ENCODE results near the gene MAP3K7CL. TPM values are rescaled to one million over a fixed set of nuclear protein-coding genes. Genes with fewer than 3 reads are reported as not detected.

The MAP3K7CL gene
- total RNA-seq, 4 donors from 2014 or later, result 1.6 to 2.8 (median 1.9) TPM

DNA sequence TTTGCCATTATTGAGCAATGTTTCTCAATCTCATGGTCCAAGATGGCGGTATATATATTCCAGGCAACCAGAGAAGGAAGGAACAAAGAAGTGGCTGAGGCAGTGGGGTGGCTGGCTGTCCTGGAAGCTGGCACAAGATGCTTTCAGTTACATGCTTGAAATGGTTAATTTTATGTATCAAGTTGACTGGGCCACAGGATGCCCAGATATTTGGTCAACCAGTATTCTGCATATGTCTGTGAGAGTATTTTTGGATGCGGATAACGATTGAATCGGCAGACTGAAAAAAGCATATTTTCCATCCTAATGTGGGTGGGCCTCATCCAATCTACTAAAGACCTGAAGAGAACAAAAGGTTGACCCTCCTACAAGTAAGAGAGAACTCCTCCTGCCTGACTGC, 55.2 kb downstream of the MAP3K7CL start:
- 100% methylated on average over 4 of the region's 4 CpGs for WGBS
- DNase-seq (ENCODE audit: extremely low spot score), result no peak
- no peaks in the 10 kb centered on the region for H3K9me3 ChIP-seq
- H3K27ac ChIP-seq (replicated peaks in 1 of 4), result no peak overlapping the region
- H3K27me3 ChIP-seq, result no peaks in the 10 kb centered on the region
- TF ChIP-seq, protein P1, sequence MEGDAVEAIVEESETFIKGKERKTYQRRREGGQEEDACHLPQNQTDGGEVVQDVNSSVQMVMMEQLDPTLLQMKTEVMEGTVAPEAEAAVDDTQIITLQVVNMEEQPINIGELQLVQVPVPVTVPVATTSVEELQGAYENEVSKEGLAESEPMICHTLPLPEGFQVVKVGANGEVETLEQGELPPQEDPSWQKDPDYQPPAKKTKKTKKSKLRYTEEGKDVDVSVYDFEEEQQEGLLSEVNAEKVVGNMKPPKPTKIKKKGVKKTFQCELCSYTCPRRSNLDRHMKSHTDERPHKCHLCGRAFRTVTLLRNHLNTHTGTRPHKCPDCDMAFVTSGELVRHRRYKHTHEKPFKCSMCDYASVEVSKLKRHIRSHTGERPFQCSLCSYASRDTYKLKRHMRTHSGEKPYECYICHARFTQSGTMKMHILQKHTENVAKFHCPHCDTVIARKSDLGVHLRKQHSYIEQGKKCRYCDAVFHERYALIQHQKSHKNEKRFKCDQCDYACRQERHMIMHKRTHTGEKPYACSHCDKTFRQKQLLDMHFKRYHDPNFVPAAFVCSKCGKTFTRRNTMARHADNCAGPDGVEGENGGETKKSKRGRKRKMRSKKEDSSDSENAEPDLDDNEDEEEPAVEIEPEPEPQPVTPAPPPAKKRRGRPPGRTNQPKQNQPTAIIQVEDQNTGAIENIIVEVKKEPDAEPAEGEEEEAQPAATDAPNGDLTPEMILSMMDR (IDR thresholded peaks at IDR 0.05), result no peak
- TF ChIP-seq POLR2A (IDR thresholded peaks at IDR 0.05; ENCODE audit: low read depth) (no peak), EP300 (IDR thresholded peaks at IDR 0.05) (no peak), POLR2AphosphoS5 (IDR thresholded peaks at IDR 0.05) (no peak)
- H3K4me3 ChIP-seq, result no peak overlapping the region
- intact Hi-C loops (cut with DNase I), result no loop called here
- H3K36me3 ChIP-seq, result no peaks in the 10 kb centered on the region
- H3K4me1 ChIP-seq, result peaks cover 17 to 52% (median 43%) of the 10 kb centered on the region in 4 donors

DNA sequence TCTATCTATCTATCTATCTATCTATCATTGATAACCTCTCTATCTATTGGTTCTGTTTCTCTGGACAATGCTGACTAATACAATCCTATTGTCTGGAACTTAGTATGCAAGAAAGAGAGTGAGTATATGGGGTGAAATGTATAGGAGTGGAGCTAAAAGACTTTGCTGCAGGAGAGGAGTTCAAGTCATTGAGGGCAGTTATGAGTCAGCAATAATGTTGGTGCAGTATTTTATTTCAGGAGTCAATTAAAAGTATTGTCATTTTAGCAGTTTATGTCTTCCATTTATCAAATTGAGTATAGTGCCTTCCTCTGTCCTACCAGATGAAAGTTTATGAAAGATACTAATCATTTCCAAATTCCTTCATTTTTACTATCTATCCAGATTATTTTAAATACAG, 55.8 kb downstream of the MAP3K7CL start:
- Histone ChIP-seq H3K4me3 (no peak overlapping the region), H3K27ac (replicated peaks in 1 of 4) (no peak overlapping the region), H3K9me3 (no peaks in the 10 kb centered on the region), H3K36me3 (no peaks in the 10 kb centered on the region), H3K4me1 (peaks cover 16 to 52% (median 45%) of the 10 kb centered on the region in 4 donors), H3K27me3 (no peaks in the 10 kb centered on the region)
- no peak for DNase-seq (ENCODE audit: extremely low spot score)
- intact Hi-C loops (cut with DNase I), result no loop called here
- TF ChIP-seq EP300 (IDR thresholded peaks at IDR 0.05), result no peak
- TF ChIP-seq, protein P1 (IDR thresholded peaks at IDR 0.05), result no peak
- TF ChIP-seq POLR2AphosphoS5 (IDR thresholded peaks at IDR 0.05), result no peak
- no peak for TF ChIP-seq POLR2A (IDR thresholded peaks at IDR 0.05; ENCODE audit: low read depth)

DNA sequence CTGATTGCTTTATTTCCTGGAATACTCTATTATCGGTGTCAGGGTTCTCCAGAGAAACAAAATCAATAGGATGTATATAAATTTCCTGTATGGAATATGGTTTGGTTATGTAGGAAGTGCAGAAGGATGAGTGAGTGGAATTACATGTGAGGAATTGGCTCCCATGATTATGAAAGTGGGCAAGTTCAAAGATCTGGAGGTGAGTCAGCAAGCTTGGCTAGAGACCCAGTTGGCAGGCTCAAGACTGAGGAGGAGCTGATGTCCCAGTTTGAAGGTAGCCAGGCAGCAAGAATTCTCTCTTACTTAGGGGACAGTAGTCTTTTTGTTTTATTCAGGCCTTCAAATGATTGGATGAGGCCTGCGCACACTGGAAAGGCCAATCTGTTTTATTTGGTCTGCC, 57.5 kb downstream of the MAP3K7CL start:
- Histone ChIP-seq H3K27me3 (no peaks in the 10 kb centered on the region), H3K27ac (replicated peaks in 1 of 4) (peak overlapping the region in 1 of 4 donors; percentile 37), H3K36me3 (no peaks in the 10 kb centered on the region), H3K4me1 (peaks cover 3 to 35% (median 30%) of the 10 kb centered on the region in 4 donors), H3K4me3 (no peak overlapping the region), H3K9me3 (no peaks in the 10 kb centered on the region)
- 58% methylated on average over 2 of the region's 2 CpGs for WGBS
- no peak for DNase-seq (ENCODE audit: extremely low spot score)
- intact Hi-C loops (cut with DNase I), result no loop called here
- TF ChIP-seq POLR2AphosphoS5 (IDR thresholded peaks at IDR 0.05) (peak; percentile 16 to 55), POLR2A (IDR thresholded peaks at IDR 0.05; ENCODE audit: low read depth) (no peak)

DNA sequence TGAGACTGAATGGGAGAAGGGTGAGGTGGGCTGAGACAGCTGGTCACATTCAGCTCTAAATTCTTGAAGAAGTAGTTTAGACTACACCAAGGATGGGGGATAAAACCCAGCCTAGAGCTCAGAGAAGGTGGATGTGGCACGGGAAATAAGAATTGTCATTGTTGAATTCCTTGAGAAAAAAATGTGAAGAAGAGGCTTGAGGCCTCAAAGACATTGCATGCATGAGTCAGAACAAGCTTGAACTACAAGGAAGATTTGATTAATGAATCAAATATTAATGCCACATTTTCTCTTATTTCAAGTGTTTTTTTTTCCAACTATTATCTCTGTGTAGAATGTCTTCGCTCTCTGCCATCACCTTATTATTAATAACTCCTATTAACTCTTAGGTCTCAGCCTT, 58.9 kb downstream of the MAP3K7CL start:
- Histone ChIP-seq H3K4me3 (no peak overlapping the region), H3K27me3 (no peaks in the 10 kb centered on the region), H3K4me1 (peaks cover 0 to 28% (median 20%) of the 10 kb centered on the region in 4 donors), H3K9me3 (no peaks in the 10 kb centered on the region), H3K27ac (replicated peaks in 1 of 4) (no peak overlapping the region), H3K36me3 (no peaks in the 10 kb centered on the region)
- WGBS, result 77% methylated on average over 2 of the region's 2 CpGs
- no peak for DNase-seq (ENCODE audit: extremely low spot score)
- TF ChIP-seq, protein P1 (IDR thresholded peaks at IDR 0.05), result no peak
- intact Hi-C loops (cut with DNase I), result no loop called here

DNA sequence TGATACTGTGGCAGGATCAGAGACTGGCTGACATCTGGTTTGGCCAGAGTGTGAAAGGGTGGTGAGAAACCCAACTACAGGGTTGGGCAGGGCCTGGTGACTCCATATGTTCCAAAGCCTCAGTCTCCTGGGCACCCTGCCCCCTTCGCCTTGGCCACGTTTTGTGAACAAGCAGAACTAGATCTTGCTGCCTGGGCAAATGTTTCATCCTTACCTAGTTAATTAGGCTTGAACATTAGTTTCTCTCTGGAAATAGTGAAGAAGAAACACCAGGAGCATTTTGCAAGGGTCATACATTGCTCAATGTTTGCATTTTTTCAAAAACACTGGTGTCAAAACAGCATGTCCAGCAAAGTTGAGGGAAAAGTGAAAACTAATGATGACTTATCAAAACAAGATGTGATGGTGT, 60.5 kb downstream of the MAP3K7CL start:
- TF ChIP-seq, protein P1 (IDR thresholded peaks at IDR 0.05), result no peak
- TF ChIP-seq EP300 (IDR thresholded peaks at IDR 0.05), result no peak
- intact Hi-C loops (cut with DNase I), result no loop called here

More for the DNA sequence above, 60.5 kb downstream of the MAP3K7CL start:
- no peak for DNase-seq (ENCODE audit: extremely low spot score)
- no peaks in the 10 kb centered on the region for H3K9me3 ChIP-seq
- H3K36me3 ChIP-seq, result no peaks in the 10 kb centered on the region
- peaks cover 2 to 33% (median 25%) of the 10 kb centered on the region in 4 donors for H3K4me1 ChIP-seq
- no peaks in the 10 kb centered on the region for H3K27me3 ChIP-seq
- H3K27ac ChIP-seq (replicated peaks in 1 of 4), result no peak overlapping the region
- 95% methylated on average over 2 of the region's 2 CpGs for WGBS
- no peak overlapping the region for H3K4me3 ChIP-seq
